ENCODE data around the gene MAGED2. TPM values are rescaled to one million over a fixed set of nuclear protein-coding genes. Genes with fewer than 3 reads are reported as not detected.

Gene MAGED2
- total RNA-seq, 1 experiment from 2014 or later: 136 TPM

GRCh38 chrX:54825716-54826438, 18.3 kb downstream of the MAGED2 start:
- Mint-ChIP-seq H3K4me1 (peaks cover 12% of the 10 kb centered on the region), H3K9me3 (no peaks in the 10 kb centered on the region), H3K27me3 (ENCODE audit: low read depth) (no peaks in the 10 kb centered on the region; the same call in none of the 2 replicates), H3K27ac (no peak overlapping the region), H3K36me3 (no peaks in the 10 kb centered on the region), H3K4me3 (no peak overlapping the region)
- ChIA-PET CTCF (interaction anchor here (0.8 kb wide), 1 partner anchor 65 kb away, joined by 4 read pairs; no protein-coding TSS in a partner anchor), POLR2A (no interaction called here)
- peak; percentile 25 for DNase-seq (ENCODE audit: low spot score)
- no peak for TF ChIP-seq MXD4 (CRISPR knock-in tag; IDR thresholded peaks at IDR 0.05; ENCODE audit: borderline replicate concordance)
- TF ChIP-seq ZNF121 (CRISPR knock-in tag; IDR thresholded peaks at IDR 0.05): no peak
- TF ChIP-seq MYBL2 (CRISPR knock-in tag; IDR thresholded peaks at IDR 0.05): no peak
- TF ChIP-seq NR2C2 (CRISPR knock-in tag; IDR thresholded peaks at IDR 0.05): no peak
- no peak for TF ChIP-seq PREB (CRISPR knock-in tag; IDR thresholded peaks at IDR 0.05; ENCODE audit: borderline replicate concordance)
- TF ChIP-seq ZNF396 (CRISPR knock-in tag; IDR thresholded peaks at IDR 0.05; ENCODE audit: borderline replicate concordance): no peak
- no peak for TF ChIP-seq HMGA2 (CRISPR knock-in tag; IDR thresholded peaks at IDR 0.05)
- no peak for TF ChIP-seq FOXJ3 (CRISPR knock-in tag; IDR thresholded peaks at IDR 0.05; ENCODE audit: borderline replicate concordance)
- no peak for TF ChIP-seq RELA (CRISPR knock-in tag; IDR thresholded peaks at IDR 0.05; ENCODE audit: borderline replicate concordance)
- ATAC-seq: peak; percentile 64

GRCh38 chrX:54826598-54826997, 19.1 kb downstream of the MAGED2 start:
- H3K9me3 Mint-ChIP-seq: no peaks in the 10 kb centered on the region
- H3K4me3 Mint-ChIP-seq: no peak overlapping the region
- peaks cover 12% of the 10 kb centered on the region for H3K4me1 Mint-ChIP-seq
- no peaks in the 10 kb centered on the region for H3K36me3 Mint-ChIP-seq
- peaks cover 4% of the 10 kb centered on the region for H3K27me3 Mint-ChIP-seq (ENCODE audit: low read depth)
- DNase-seq (ENCODE audit: low spot score) (no peak), ATAC-seq (no peak)
- CTCF ChIA-PET: interaction anchor here (0.8 kb wide), 1 partner anchor 65 kb away, joined by 4 read pairs; no protein-coding TSS in a partner anchor
- POLR2A ChIA-PET: no interaction called here
- no peak overlapping the region for H3K27ac Mint-ChIP-seq
- TF ChIP-seq USF1 (CRISPR knock-in tag; IDR thresholded peaks at IDR 0.05): no peak
- no peak for TF ChIP-seq NFE2L1 (CRISPR knock-in tag; IDR thresholded peaks at IDR 0.05)
- no peak for TF ChIP-seq USF2 (CRISPR knock-in tag; IDR thresholded peaks at IDR 0.05)
- no peak for TF ChIP-seq AR (CRISPR knock-in tag; IDR thresholded peaks at IDR 0.05)
- no peak for TF ChIP-seq ZNF232 (CRISPR knock-in tag; IDR thresholded peaks at IDR 0.05)
- TF ChIP-seq CTCF (IDR thresholded peaks at IDR 0.05): no peak
- TF ChIP-seq GRHL2 (CRISPR knock-in tag; IDR thresholded peaks at IDR 0.05; ENCODE audit: insufficient replicate concordance, severe bottlenecking): no peak
- TF ChIP-seq NR2C2 (CRISPR knock-in tag; IDR thresholded peaks at IDR 0.05): no peak
- no peak for TF ChIP-seq CREB1 (CRISPR knock-in tag; IDR thresholded peaks at IDR 0.05)
- TF ChIP-seq ZNF396 (CRISPR knock-in tag; IDR thresholded peaks at IDR 0.05; ENCODE audit: borderline replicate concordance): no peak
- TF ChIP-seq ZNF671 (CRISPR knock-in tag; IDR thresholded peaks at IDR 0.05): no peak
- no peak for TF ChIP-seq ZNF416 (CRISPR knock-in tag; IDR thresholded peaks at IDR 0.05)
- TF ChIP-seq ZNF532 (CRISPR knock-in tag; IDR thresholded peaks at IDR 0.05; ENCODE audit: borderline replicate concordance): no peak
- no peak for TF ChIP-seq E2F5 (CRISPR knock-in tag; IDR thresholded peaks at IDR 0.05)
- no peak for TF ChIP-seq SP1 (CRISPR knock-in tag; conservative IDR thresholded peaks at IDR 0.05)
- TF ChIP-seq ETV6 (CRISPR knock-in tag; IDR thresholded peaks at IDR 0.05): no peak

Measured in WTC11 (cell line).